ENCODE results near the gene RSPH9.

Gene RSPH9

GRCh38 chr6:43668151-43669028 lies 23.6 kb downstream of the RSPH9 start:
- peak; percentile 41 to 62 (median 49) for TF ChIP-seq CTCF (IDR thresholded peaks at IDR 0.05; ENCODE audit: unreplicated experiment in 3 of 3)
- Mint-ChIP-seq H3K4me1 (peaks cover 74% of the 10 kb centered on the region), H3K27ac (peak overlapping the region; percentile 95 to 99 (median 95)), H3K27me3 (ENCODE audit: low read depth) (no peaks in the 10 kb centered on the region), H3K36me3 (ENCODE audit: low read depth) (peaks cover 22% of the 10 kb centered on the region), H3K9me3 (no peaks in the 10 kb centered on the region), H3K4me3 (peak overlapping the region; percentile 19 to 68 (median 30))

DNA sequence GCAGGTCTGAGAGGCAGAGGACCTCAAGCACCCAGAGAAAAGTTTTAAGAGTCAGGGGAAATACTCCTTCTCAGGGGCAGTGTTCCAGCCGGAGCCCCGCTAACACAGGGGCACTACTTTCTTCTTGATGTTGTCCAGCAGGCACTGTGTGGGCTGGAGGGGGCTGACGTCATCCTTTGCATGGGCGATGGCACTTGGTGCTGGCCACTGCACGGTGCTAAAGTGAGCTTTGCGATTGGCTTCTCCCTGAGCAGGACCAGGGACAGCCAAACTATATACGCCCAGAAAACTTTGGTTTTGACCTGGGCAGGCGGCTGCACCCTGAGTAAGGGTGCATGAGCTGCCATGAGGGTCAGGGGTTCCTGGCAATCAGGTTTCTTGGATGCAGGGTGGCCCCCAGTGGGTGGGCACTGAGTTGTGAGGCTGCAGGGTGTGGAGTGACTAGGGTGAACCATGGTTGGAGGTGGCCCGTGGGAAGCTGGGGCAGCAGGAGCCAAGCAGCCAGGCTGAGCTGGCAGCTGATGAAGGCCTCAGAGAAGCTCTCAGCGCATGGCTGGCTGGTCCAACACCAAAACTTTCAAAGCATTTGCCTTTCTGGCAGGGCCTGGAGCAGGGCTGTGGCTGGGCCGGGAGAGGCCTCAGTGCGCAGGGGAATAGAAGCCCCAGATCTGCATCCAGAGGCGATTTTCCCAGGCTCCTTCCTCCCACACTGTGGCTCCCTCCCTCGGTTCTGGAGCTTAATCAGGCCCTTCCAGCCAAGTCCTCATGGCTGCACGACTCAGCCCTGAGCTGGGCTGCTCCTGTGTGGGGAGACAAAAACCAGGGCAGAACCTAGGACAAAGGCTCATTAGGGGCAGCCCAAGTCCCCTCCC lies 24.4 kb downstream of the RSPH9 start:
- Mint-ChIP-seq H3K4me3 (peak overlapping the region in 1 of 3 experiments; percentile 57), H3K27me3 (ENCODE audit: low read depth) (no peaks in the 10 kb centered on the region), H3K9me3 (no peaks in the 10 kb centered on the region), H3K4me1 (peaks cover 80% of the 10 kb centered on the region), H3K27ac (peak overlapping the region; percentile 95 to 99 (median 95)), H3K36me3 (ENCODE audit: low read depth) (peaks cover 28% of the 10 kb centered on the region)
- TF ChIP-seq CTCF (IDR thresholded peaks at IDR 0.05; ENCODE audit: unreplicated experiment in 3 of 3) = no peak

DNA sequence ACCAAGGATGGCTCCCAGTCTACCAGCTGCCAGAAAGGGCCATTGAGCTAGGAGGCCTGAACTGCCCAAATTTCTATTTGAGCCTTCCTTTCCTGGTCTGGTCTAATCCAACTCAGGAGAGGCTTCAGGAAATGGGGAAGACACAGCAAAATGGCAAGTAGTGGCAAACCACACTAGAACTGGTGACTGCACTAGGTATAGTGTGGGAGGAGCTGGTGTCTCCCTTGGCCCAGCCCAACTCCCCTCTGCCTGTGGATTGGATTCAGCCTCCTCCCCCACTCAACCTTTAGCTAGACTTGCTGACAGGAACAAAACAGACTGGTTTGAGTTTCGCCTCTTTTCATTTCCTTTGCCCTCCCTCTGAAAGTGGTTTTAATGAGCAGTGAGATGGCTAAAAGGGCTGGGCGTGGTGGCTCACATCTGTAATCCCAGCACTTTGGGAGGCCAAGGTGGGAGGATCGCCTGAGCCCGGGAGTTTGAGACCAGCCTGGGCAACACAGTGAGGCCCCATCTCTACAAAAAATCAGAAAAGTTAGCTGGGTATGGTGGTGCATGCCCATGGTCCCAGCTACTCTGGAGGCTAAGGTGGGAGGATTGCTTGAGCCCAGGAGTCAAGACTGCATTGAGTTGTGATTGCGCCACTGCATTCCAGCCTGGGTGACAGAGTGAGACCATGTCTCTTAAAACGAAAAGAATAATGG lies 25.2 kb downstream of the RSPH9 start:
- Mint-ChIP-seq H3K4me3 (peak overlapping the region; percentile 21 to 57 (median 35)), H3K4me1 (peaks cover 83% of the 10 kb centered on the region), H3K9me3 (no peaks in the 10 kb centered on the region), H3K36me3 (ENCODE audit: low read depth) (peaks cover 36% of the 10 kb centered on the region), H3K27ac (peak overlapping the region; percentile 95 to 99 (median 95)), H3K27me3 (ENCODE audit: low read depth) (no peaks in the 10 kb centered on the region)
- TF ChIP-seq CTCF (IDR thresholded peaks at IDR 0.05; ENCODE audit: unreplicated experiment in 3 of 3) = no peak

GRCh38 chr6:43670623-43670986 lies 25.8 kb downstream of the RSPH9 start:
- no peak for TF ChIP-seq CTCF (IDR thresholded peaks at IDR 0.05; ENCODE audit: unreplicated experiment in 3 of 3)
- Mint-ChIP-seq H3K4me3 (peak overlapping the region in 2 of 3 experiments; percentile 21 to 57), H3K4me1 (peaks cover 83% of the 10 kb centered on the region), H3K27me3 (ENCODE audit: low read depth) (no peaks in the 10 kb centered on the region), H3K36me3 (ENCODE audit: low read depth) (peaks cover 41% of the 10 kb centered on the region), H3K9me3 (no peaks in the 10 kb centered on the region), H3K27ac (peak overlapping the region; percentile 95 to 99 (median 95))

- peak overlapping the region; percentile 52 to 99 (median 98) for H3K27ac Mint-ChIP-seq
- no peak overlapping the region for H3K4me3 Mint-ChIP-seq
- no peaks in the 10 kb centered on the region for H3K27me3 Mint-ChIP-seq (ENCODE audit: low read depth)
- no peak for TF ChIP-seq CTCF (IDR thresholded peaks at IDR 0.05; ENCODE audit: unreplicated experiment in 3 of 3)
- H3K36me3 Mint-ChIP-seq (ENCODE audit: low read depth) = peaks cover 45% of the 10 kb centered on the region
- no peaks in the 10 kb centered on the region for H3K9me3 Mint-ChIP-seq
- H3K4me1 Mint-ChIP-seq = peaks cover 80% of the 10 kb centered on the region
These were observed 26.4 kb downstream of the RSPH9 start for GRCh38 chr6:43671011-43671800.
